ENCODE measurements around the gene OSBPL10.

Gene OSBPL10

GRCh38 chr3:31890742-31891469, 90.2 kb downstream of the OSBPL10 start:
- Histone ChIP-seq H3K27ac (ENCODE audit: low read depth, low read length) (no peak overlapping the region), H3K9ac (ENCODE audit: low read depth, low read length) (no peak overlapping the region), H3K9me3 (ENCODE audit: control insufficient read depth, insufficient read depth, low read length) (no peaks in the 10 kb centered on the region), H3K4me1 (ENCODE audit: control insufficient read depth, insufficient read depth, low read length) (peaks cover 57% of the 10 kb centered on the region), H3K27me3 (ENCODE audit: control insufficient read depth, insufficient read depth, low read length) (no peaks in the 10 kb centered on the region), H3K36me3 (ENCODE audit: control insufficient read depth, insufficient read depth, low read length) (no peaks in the 10 kb centered on the region), H3K4me3 (ENCODE audit: low read depth, low read length) (no peak overlapping the region)

GRCh38 chr3:31890007-31890406, 91.1 kb downstream of the OSBPL10 start:
- Histone ChIP-seq H3K4me3 (ENCODE audit: low read depth, low read length) (no peak overlapping the region; the same call in 1 of the 2 replicates), H3K4me1 (ENCODE audit: control insufficient read depth, insufficient read depth, low read length) (peaks cover 52% of the 10 kb centered on the region), H3K27me3 (ENCODE audit: control insufficient read depth, insufficient read depth, low read length) (no peaks in the 10 kb centered on the region), H3K9me3 (ENCODE audit: control insufficient read depth, insufficient read depth, low read length) (no peaks in the 10 kb centered on the region), H3K36me3 (ENCODE audit: control insufficient read depth, insufficient read depth, low read length) (no peaks in the 10 kb centered on the region), H3K27ac (ENCODE audit: low read depth, low read length) (no peak overlapping the region), H3K9ac (ENCODE audit: low read depth, low read length) (no peak overlapping the region; the same call in 1 of the 2 replicates)

- Histone ChIP-seq H3K9ac (ENCODE audit: low read depth, low read length) (no peak overlapping the region), H3K27me3 (ENCODE audit: control insufficient read depth, insufficient read depth, low read length) (no peaks in the 10 kb centered on the region), H3K36me3 (ENCODE audit: control insufficient read depth, insufficient read depth, low read length) (no peaks in the 10 kb centered on the region), H3K4me1 (ENCODE audit: control insufficient read depth, insufficient read depth, low read length) (peaks cover 18% of the 10 kb centered on the region), H3K27ac (ENCODE audit: low read depth, low read length) (no peak overlapping the region), H3K4me3 (ENCODE audit: low read depth, low read length) (no peak overlapping the region), H3K9me3 (ENCODE audit: control insufficient read depth, insufficient read depth, low read length) (no peaks in the 10 kb centered on the region)
These were observed 95.8 kb downstream of the OSBPL10 start for GRCh38 chr3:31885235-31885634.

GRCh38 chr3:31884251-31884650, 96.8 kb downstream of the OSBPL10 start:
- Histone ChIP-seq H3K36me3 (ENCODE audit: control insufficient read depth, insufficient read depth, low read length) (no peaks in the 10 kb centered on the region), H3K9ac (ENCODE audit: low read depth, low read length) (no peak overlapping the region), H3K27ac (ENCODE audit: low read depth, low read length) (no peak overlapping the region), H3K4me3 (ENCODE audit: low read depth, low read length) (no peak overlapping the region), H3K9me3 (ENCODE audit: control insufficient read depth, insufficient read depth, low read length) (no peaks in the 10 kb centered on the region), H3K27me3 (ENCODE audit: control insufficient read depth, insufficient read depth, low read length) (no peaks in the 10 kb centered on the region), H3K4me1 (ENCODE audit: control insufficient read depth, insufficient read depth, low read length) (peaks cover 11% of the 10 kb centered on the region)

GRCh38 chr3:31882895-31883294, 98.2 kb downstream of the OSBPL10 start:
- peaks cover 11% of the 10 kb centered on the region for H3K4me1 ChIP-seq (ENCODE audit: control insufficient read depth, insufficient read depth, low read length)
- H3K27me3 ChIP-seq (ENCODE audit: control insufficient read depth, insufficient read depth, low read length) = no peaks in the 10 kb centered on the region
- H3K36me3 ChIP-seq (ENCODE audit: control insufficient read depth, insufficient read depth, low read length) = no peaks in the 10 kb centered on the region; the same call in 1 of the 2 replicates
- H3K9ac ChIP-seq (ENCODE audit: low read depth, low read length) = no peak overlapping the region
- H3K9me3 ChIP-seq (ENCODE audit: control insufficient read depth, insufficient read depth, low read length) = no peaks in the 10 kb centered on the region
- H3K27ac ChIP-seq (ENCODE audit: low read depth, low read length) = no peak overlapping the region
- no peak overlapping the region for H3K4me3 ChIP-seq (ENCODE audit: low read depth, low read length)

- Histone ChIP-seq H3K9me3 (ENCODE audit: control insufficient read depth, insufficient read depth, low read length) (no peaks in the 10 kb centered on the region), H3K27ac (ENCODE audit: low read depth, low read length) (no peak overlapping the region), H3K9ac (ENCODE audit: low read depth, low read length) (no peak overlapping the region), H3K4me3 (ENCODE audit: low read depth, low read length) (no peak overlapping the region), H3K27me3 (ENCODE audit: control insufficient read depth, insufficient read depth, low read length) (no peaks in the 10 kb centered on the region), H3K4me1 (ENCODE audit: control insufficient read depth, insufficient read depth, low read length) (peaks cover 14% of the 10 kb centered on the region), H3K36me3 (ENCODE audit: control insufficient read depth, insufficient read depth, low read length) (no peaks in the 10 kb centered on the region; the same call in 1 of the 2 replicates)
These were observed 98.6 kb downstream of the OSBPL10 start for GRCh38 chr3:31882431-31882830.

GRCh38 chr3:31880482-31881078, 100.5 kb downstream of the OSBPL10 start:
- H3K9me3 ChIP-seq (ENCODE audit: control insufficient read depth, insufficient read depth, low read length) = no peaks in the 10 kb centered on the region
- H3K27ac ChIP-seq (ENCODE audit: low read depth, low read length) = no peak overlapping the region

GRCh38 chr3:31880020-31880419, 101.0 kb downstream of the OSBPL10 start:
- no peaks in the 10 kb centered on the region for H3K27me3 ChIP-seq (ENCODE audit: control insufficient read depth, insufficient read depth, low read length)
- peaks cover 3% of the 10 kb centered on the region; the same call in 1 of the 2 replicates for H3K36me3 ChIP-seq (ENCODE audit: control insufficient read depth, insufficient read depth, low read length)
- no peak overlapping the region for H3K4me3 ChIP-seq (ENCODE audit: low read depth, low read length)
- H3K9me3 ChIP-seq (ENCODE audit: control insufficient read depth, insufficient read depth, low read length) = no peaks in the 10 kb centered on the region
- peaks cover 26% of the 10 kb centered on the region for H3K4me1 ChIP-seq (ENCODE audit: control insufficient read depth, insufficient read depth, low read length)
- no peak overlapping the region for H3K9ac ChIP-seq (ENCODE audit: low read depth, low read length)
- H3K27ac ChIP-seq (ENCODE audit: low read depth, low read length) = no peak overlapping the region

More at GRCh38 chr3:31880482-31881078, 100.5 kb downstream of the OSBPL10 start:
- H3K4me1 ChIP-seq (ENCODE audit: control insufficient read depth, insufficient read depth, low read length) = peaks cover 26% of the 10 kb centered on the region
- no peak overlapping the region for H3K4me3 ChIP-seq (ENCODE audit: low read depth, low read length)
- H3K27me3 ChIP-seq (ENCODE audit: control insufficient read depth, insufficient read depth, low read length) = no peaks in the 10 kb centered on the region
- no peak overlapping the region for H3K9ac ChIP-seq (ENCODE audit: low read depth, low read length)
- peaks cover 3% of the 10 kb centered on the region; the same call in 1 of the 2 replicates for H3K36me3 ChIP-seq (ENCODE audit: control insufficient read depth, insufficient read depth, low read length)

- Histone ChIP-seq H3K9me3 (ENCODE audit: control insufficient read depth, insufficient read depth, low read length) (no peaks in the 10 kb centered on the region), H3K4me3 (ENCODE audit: low read depth, low read length) (no peak overlapping the region), H3K36me3 (ENCODE audit: control insufficient read depth, insufficient read depth, low read length) (peaks cover 8% of the 10 kb centered on the region; the same call in 1 of the 2 replicates), H3K27ac (ENCODE audit: low read depth, low read length) (no peak overlapping the region), H3K9ac (ENCODE audit: low read depth, low read length) (no peak overlapping the region), H3K27me3 (ENCODE audit: control insufficient read depth, insufficient read depth, low read length) (no peaks in the 10 kb centered on the region), H3K4me1 (ENCODE audit: control insufficient read depth, insufficient read depth, low read length) (peaks cover 26% of the 10 kb centered on the region)
These were observed 101.7 kb downstream of the OSBPL10 start for GRCh38 chr3:31879365-31879764.

- Histone ChIP-seq H3K36me3 (ENCODE audit: control insufficient read depth, insufficient read depth, low read length) (peaks cover 8% of the 10 kb centered on the region; the same call in 1 of the 2 replicates), H3K27ac (ENCODE audit: low read depth, low read length) (no peak overlapping the region), H3K4me1 (ENCODE audit: control insufficient read depth, insufficient read depth, low read length) (peaks cover 26% of the 10 kb centered on the region), H3K9ac (ENCODE audit: low read depth, low read length) (no peak overlapping the region), H3K27me3 (ENCODE audit: control insufficient read depth, insufficient read depth, low read length) (no peaks in the 10 kb centered on the region), H3K4me3 (ENCODE audit: low read depth, low read length) (no peak overlapping the region), H3K9me3 (ENCODE audit: control insufficient read depth, insufficient read depth, low read length) (no peaks in the 10 kb centered on the region)
These were observed 102.7 kb downstream of the OSBPL10 start for GRCh38 chr3:31878231-31878838.

- Histone ChIP-seq H3K4me3 (ENCODE audit: low read depth, low read length) (no peak overlapping the region), H3K27ac (ENCODE audit: low read depth, low read length) (peak overlapping the region; percentile 45), H3K36me3 (ENCODE audit: control insufficient read depth, insufficient read depth, low read length) (peaks cover 8% of the 10 kb centered on the region; the same call in 1 of the 2 replicates), H3K4me1 (ENCODE audit: control insufficient read depth, insufficient read depth, low read length) (peaks cover 15% of the 10 kb centered on the region; the same call in 1 of the 2 replicates), H3K9me3 (ENCODE audit: control insufficient read depth, insufficient read depth, low read length) (no peaks in the 10 kb centered on the region), H3K27me3 (ENCODE audit: control insufficient read depth, insufficient read depth, low read length) (no peaks in the 10 kb centered on the region), H3K9ac (ENCODE audit: low read depth, low read length) (no peak overlapping the region)
These were observed 104.7 kb downstream of the OSBPL10 start for GRCh38 chr3:31876331-31876730.

Data from HUES48 (cell line).